Esophagus mucosa (tissue), 1 donor: ENCODE measurements around the gene HAPLN2. TPM values are rescaled to one million over a fixed set of nuclear protein-coding genes. Genes with fewer than 3 reads are reported as not detected.
A peak's percentile ranks its signal among the peaks of the same experiment; 100 is the strongest.
"Not testable (repeated sequence)": the region's sequence is repeated elsewhere in the genome, so short reads cannot be mapped to it uniquely, and the experiment has no call there.

ENCODE experiments used
- ATAC-seq: fragments of 200-7000 bp; cut with Tn5 transposase; one replicate; pipeline ENCODE4 v1.9.1; 2020
- total RNA-seq: library from RNA; stranded (reverse); gene quantifications from one replicate; pipeline ENCODE4 v1.2.4, GENCODE V29; 2023
- donor health status: DM: yes; HTN: yes; CAD: no.

Gene HAPLN2
- total RNA-seq, 1 donor from 2014 or later = not detected

DNA sequence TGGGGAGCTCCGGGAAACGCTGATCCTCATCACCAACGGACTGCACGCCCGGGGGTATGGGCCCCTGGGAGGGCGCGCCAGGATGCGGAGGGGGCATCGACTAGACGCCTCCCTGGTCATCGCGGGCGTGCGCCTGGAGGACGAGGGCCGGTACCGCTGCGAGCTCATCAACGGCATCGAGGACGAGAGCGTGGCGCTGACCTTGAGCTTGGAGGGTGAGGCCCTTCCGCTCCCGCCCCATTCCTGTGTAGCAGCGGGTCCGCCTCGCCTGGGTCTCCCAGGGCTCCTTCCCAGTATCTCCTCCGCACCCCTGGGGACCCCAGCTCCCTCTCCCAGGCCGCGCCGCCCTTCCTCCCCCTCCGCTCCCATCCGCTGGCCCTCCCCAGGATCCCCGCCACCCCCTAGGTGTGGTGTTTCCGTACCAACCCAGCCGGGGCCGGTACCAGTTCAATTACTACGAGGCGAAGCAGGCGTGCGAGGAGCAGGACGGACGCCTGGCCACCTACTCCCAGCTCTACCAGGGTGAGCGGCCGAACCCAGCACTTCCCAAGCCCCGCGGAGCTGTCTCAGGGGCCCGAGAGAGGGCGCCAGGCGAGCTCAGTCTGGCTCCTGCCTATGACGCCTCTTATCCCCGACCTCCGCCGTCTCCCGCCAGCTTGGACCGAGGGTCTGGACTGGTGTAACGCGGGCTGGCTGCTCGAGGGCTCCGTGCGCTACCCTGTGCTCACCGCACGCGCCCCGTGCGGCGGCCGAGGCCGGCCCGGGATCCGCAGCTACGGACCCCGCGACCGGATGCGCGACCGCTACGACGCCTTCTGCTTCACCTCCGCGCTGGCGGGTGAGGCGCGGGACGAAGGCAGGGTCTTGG is 5.0 kb downstream of the HAPLN2 start:
- peak; percentile 61 for ATAC-seq

DNA sequence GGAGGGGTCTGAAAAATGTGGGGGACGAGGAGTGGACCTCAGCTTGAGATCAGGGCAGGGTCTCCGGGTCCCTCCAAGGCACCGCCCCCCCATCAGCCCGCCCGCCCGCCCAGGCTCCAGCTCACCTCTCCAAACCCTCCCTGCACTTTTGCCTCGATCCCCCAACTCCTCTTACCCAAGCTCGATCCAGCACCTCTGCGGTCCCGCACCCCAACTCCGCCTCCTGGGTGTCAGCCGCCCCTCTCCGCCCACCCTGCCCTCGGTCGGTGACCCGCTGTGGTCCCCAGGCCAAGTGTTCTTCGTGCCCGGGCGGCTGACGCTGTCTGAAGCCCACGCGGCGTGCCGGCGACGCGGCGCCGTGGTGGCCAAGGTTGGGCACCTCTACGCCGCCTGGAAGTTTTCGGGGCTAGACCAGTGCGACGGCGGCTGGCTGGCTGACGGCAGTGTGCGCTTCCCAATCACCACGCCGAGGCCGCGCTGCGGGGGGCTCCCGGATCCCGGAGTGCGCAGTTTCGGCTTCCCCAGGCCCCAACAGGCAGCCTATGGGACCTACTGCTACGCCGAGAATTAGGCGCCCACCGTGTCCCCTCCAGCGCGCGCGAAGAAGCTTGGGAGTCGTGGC is 5.7 kb downstream of the HAPLN2 start:
- ATAC-seq = peak; percentile 11

DNA sequence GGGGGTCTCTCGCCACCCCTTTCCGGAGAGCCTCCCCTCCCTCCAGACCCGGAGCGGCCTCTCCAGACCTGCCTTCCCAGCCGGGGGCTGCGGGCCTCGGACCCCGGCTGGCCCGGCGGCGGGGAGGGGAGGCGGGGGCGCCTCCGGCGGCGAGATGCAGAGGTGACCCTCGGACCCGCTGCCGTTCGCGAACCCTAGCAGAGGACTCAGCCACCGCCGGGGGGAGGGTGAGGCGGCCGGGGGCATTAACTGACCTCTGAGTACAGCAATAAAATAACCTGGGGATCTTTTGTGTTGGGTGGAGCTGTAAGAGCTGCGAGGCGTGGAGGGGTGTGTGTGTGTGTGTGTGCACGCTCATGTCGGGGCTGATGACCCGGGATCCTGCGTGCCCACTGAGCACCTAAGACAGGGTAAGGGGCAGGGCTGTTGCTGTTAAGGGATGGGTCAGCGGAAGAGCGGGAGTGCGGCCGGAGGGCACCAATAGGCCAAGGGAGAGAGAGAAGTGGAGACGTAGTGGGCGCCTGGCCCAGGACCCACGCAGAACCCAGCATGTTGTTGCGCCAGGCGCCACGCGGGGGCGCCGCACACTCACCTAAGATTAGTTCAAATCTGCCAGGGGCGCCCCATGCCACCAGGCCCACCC is 6.3 kb downstream of the HAPLN2 start:
- ATAC-seq = peak; percentile 41

DNA sequence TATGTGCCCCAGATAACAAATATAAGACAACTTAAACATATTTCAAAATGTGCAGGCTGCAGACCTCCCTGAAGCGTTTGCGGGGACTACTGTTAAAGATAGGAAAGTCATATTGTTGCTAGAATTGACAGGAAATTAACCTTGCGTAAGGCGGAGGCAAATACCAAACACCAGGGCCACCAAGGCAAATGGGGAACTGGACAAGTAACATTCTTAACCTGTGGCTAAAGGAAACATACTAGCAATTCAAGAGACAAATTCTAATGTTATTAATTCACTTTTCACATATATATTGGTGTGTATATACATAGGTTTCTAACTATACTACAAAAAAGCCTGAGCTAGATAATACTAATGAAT is 6.8 kb downstream of the HAPLN2 start:
- no peak for ATAC-seq

DNA sequence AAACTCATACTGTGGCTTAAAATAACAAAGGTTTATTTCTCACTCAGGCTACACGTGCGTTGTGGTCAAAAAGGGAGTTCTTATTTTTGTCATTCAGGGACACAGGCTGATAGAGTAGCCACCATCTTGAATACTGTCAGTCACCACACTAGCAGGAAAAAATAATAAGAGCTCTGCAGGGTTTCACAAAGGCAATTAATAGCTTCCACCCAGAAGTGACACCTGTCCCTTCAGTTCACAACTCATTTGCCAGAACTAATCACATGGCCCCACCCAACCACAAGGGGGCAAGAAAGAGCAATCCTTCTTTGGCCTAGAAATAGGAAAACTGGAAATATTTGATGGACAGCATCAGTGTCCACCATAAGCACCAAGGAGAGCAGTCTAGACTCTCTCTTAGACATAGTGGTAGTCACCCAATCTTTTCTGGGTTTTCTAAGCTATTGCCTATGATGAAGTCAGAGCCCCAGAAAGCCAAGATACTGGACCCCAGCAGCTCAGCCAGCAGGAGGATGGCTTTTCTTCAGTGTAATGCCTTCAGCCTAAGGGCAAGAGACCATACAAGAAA is 8.2 kb downstream of the HAPLN2 start:
- ATAC-seq = peak; percentile 36

DNA sequence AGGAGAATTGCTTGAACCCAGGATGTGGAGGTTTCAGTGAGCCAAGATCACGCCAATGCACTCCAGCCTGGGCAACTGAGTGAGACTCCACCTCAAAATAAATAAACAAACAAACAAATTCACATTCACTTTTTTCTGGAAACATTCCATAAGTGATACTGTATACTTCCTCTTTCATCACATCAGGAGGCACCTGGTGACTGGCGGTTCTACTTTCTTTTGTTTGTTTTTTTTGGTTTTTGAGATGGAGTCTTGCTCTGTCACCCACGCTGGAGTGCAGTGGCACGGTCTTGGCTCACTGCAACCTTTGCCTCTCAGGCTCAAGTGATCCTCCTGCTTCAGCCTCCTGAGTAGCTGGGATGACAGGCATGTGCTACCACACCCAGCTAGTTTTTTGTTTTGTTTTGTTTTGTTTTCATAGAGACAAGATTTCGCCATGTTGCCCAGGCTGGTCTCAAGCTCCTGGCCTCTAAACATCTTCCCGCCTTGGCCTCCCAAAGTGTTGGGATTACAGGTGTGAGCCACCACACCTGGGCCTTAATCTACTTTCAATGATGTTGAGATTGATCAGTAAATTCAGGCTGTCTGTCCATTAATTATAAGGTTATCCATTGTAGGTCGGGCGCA is 10.7 kb downstream of the HAPLN2 start:
- no peak for ATAC-seq

DNA sequence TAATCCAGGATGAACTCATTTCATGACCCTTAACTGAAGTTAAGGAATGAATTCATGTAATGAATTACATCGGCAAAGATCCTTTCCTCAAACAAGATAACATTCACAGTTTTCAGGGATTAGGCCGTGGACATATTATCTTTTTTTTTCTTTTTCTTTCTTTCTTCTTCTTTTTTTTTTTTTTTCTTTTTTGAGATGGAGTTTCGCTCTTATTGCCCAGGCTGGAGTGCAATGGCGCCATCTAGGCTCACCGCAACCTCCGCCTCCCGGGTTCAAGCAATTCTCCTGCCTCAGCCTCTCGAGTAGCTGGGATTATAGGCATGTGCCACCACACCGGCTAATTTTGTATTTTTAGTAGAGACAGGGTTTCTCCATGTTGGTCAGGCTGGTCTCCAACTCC is 11.9 kb downstream of the HAPLN2 start:
- ATAC-seq = not testable (repeated sequence)

DNA sequence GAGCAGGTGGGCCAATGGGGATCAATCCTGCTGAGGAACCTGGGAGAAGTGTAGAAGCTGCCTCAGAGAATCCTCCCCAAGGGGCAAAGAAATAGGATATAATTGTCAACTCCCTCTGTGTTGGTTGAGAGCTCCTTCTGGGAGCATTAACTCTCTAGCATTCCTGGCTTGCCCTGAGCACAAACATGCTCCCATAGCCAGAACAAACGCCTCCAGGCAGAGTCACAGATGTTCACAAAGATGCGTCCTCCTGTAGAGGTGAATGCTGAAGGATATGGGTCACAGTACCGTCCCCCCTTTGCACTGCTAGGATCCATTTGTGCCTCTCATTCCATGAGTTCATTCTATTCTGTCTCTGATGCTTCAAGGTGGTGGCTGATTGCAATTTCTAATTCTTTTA is 13.1 kb downstream of the HAPLN2 start:
- ATAC-seq = no peak

DNA sequence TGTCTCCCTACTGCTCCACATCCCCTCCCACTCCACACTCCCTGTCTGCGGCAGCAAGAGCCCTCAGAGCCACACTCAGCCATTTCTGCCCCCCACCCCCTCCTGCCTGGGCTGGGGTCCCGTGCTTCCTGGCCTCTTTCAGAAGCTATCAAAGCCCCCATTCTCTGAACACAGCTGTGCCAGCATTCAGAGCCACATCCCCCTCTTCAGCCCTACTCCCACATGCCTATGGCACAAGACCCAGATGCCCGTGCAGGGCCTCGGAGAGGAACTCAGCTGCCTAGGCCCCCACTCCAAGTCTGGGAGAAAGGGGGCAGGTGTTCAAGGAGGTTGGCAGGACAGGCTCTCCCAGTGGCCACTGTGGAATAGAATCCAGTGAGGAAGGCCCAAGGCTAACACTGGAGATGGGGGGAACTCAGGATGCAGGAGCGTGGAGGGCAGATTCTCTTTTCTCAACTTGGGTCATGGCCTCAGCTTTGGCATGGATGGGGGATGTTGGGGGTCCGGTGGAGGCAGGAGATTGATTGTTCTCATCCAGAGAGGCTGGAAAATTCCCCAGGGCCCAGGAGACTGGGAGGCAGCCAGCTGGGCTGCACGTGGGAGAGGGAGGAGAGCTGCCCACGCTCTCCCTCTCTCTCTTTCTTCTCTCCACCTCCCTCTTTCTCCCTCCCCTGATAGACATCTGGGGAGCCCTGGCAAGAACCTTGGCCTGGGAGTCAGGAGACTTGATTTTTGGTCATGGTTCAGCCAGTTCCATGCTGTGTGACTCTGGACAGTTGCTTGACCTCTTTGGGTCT is 19.2 kb downstream of the HAPLN2 start:
- ATAC-seq = no peak

DNA sequence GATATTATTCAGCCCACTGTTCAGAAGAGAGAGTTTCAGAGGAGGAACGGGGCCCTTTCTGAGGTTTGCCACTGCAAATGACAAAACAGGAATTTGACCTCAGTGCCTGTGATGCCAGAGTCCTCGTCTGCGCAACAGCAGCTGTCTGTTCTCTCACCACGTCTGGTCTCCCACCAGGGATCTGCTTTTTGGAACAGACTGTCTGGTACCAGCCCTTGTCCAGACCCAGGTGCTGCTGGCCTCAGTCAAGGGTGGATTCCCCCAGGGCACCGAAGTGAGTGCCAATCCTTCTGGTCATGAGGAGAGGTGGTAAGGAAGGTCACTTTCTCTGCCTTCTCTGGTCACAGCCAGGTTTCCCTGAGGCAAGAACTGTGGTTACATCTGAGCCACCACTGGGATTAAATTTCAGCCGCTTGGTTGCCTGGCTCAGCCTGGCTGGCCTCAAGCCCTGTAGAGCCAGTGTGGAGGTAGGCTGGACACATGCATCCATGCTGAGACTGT is 20.4 kb downstream of the HAPLN2 start:
- no peak for ATAC-seq

DNA sequence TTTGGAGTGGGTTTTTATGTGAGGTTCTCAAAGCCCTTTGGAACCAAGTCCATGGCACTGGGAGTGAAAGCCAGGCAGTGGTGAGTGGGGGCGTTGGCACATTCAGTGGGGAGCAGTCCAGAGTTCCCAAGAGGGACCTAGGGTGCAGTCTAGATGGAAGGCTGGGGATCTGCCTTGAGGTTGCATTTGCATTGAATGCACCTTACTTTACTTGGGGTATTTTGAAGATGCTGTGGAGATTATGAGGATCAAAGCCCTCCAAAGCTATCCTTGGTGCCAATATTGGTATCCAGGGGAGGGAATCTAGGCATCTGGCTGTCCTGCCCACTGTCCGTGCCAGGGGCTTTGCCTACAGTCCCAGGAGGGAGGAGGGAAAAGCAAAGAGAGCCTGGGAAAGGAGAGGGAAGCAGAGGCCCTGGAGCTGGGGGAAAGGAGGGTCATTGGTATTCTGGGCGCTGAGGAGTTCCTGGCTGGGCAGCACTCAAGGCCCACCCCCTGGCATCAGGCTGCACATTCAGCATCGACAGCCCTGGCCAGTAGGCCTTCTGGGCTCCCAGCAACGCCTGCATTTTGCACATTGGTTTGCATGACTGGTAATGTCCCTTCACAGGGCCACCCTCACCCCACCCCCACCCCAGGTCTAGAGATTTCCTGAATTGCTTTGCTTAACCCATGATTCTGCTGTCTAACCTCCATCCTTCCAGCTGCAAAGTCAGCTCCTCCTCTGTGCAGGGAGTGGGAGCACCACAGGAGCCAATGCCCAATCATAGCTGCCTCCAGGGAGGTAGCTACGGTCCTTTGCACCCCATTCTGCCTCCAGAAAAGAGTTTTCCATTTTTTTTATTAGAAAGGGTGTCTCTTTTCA is 21.9 kb downstream of the HAPLN2 start:
- ATAC-seq = no peak

DNA sequence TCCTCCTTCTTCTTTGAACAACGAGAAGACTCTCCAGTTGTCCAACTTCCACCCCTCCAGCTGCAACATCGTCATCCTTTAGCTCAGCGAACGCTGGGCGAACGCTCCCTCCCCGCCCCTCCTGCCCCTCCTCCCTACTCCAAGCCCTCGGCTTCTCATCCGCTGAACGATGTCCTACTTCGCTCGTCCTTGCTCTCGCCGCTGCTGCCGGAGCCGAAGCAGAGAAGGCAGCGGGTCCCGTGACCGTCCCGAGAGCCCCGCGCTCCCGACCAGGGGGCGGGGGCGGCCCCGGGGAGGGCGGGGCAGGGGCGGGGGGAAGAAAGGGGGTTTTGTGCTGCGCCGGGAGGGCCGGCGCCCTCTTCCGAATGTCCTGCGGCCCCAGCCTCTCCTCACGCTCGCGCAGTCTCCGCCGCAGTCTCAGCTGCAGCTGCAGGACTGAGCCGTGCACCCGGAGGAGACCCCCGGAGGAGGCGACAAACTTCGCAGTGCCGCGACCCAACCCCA is 22.6 kb downstream of the HAPLN2 start, which contains the start of gene BCAN:
TSS of gene BCAN (plus strand) at position 357 of the 504 bp plus-strand sequence. CDS start 3,938 bp downstream, outside the sequence.
- ATAC-seq = no peak

DNA sequence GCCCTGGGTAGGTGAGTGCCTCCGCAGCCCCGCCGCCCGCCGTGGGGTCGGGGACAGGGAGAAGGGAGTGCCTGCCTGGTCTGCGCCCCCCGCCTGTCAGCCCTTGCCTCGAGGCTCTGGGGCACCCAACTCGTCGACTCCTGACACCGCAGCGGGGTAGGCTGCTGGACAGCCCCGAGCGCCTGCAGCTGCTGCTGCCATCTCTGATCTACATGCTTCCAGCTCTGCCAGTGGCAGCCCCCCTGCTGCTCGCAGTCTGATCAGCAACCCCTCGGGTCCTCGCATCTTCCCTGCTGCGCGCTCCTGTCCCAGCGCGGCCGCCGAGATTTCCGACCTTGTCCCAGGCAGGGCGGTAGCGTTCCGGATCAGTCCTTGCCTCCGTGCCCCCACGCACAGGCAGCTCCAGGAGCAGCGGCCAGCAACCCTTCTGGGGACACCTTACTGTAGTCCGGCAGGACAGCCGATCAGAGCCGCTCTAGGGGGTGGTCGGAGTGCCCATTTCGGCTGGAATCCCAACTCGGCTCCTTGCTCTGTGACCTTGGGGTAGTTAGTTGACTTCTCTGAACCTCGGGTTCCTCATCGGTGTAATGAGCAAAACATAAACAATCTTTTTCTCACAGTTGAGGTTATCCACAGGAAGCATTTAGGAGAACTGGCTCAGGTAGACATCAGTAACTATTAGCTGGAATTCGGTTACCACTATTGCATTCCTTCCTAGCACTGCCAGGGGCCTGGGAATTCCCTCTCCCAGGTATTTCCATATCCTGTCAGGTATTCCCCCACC is 23.2 kb downstream of the HAPLN2 start:
- no peak for ATAC-seq

DNA sequence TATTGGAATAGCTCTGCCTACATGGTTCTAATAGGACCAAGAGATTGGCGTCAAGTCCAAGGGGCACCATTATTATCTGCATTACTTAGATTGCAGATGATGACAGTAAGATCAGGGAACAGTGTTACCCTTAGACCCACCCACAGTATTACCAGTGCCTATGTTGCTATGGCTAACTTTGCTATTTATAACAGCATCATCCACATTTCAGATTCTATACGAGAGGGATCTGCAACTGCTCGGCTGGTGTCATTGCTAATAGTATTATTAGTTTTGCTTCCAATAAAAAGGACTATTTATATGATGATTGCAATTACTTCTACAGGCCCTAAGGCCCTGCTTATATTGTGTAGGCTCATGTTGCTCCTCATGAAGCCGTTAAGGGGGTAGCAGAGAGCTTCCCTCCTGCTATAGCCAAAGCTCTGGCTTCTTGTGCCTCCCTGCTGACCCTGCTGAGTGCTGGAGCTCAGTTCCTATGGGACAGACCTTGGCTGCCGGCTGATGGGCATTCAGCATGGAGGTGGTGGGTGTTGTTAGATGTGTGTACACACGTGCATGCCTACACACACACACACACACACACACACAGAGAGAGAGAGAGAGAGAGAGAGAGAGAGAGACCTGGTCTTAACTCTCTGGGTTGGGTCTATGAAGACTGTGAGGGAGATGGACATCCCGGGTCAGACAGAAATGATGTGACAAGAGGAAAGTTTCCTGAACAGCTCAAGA is 24.0 kb downstream of the HAPLN2 start:
- no peak for ATAC-seq

DNA sequence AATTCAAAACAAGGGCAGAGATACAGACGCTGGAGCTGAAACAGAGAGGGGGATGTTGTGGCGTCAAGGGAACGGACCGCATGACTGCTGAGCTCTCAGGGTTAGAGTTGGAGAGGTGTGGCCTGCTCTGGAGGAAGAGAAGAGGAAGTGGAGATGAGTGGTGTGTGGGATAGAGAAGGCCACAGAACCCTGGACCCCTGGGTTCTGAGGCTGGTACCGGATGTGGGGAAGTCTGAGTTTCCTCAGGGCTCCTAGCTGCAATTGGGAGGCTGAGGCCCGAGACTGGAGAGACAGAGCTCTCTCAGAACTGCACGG is 24.5 kb downstream of the HAPLN2 start:
- no peak for ATAC-seq

DNA sequence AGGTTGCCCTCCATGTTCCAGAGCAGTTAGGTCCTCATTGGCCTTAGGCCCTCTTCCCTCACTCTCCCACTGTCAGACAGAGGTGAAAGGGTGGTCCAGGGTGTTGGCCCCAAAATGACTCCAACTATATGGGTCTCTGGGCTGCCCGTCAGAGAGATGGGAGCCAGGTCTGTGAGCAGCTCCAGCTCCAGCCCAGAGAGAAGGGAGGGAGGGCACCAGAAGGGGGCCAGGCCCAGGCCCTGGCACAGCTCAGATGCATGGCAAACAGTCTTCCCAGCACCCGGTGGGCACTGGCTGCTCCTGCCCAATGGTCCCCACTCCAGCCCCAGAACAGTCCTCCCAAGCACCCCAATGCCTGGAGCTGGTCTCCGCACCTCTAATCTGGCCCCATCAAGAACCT is 24.9 kb downstream of the HAPLN2 start:
- no peak for ATAC-seq

DNA sequence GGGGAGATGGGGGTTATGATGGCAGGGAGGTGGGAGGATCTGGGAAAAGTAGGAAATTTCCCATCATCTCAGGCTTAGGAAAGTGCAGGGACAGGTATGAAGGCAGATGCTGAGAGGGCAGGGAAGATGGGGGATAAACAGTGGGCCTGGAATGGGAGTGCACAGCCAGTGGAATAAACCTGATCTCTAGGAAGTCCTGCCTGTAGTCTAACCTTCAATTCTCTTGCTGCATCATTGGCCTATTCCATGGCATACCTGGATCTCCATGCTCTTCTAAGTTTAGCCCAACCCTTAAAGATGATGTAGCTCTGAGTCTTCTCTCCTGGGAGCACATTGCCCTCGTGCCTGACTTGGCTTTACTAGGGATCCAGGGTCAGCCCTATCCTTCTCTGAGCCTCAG is 25.4 kb downstream of the HAPLN2 start:
- ATAC-seq = no peak

DNA sequence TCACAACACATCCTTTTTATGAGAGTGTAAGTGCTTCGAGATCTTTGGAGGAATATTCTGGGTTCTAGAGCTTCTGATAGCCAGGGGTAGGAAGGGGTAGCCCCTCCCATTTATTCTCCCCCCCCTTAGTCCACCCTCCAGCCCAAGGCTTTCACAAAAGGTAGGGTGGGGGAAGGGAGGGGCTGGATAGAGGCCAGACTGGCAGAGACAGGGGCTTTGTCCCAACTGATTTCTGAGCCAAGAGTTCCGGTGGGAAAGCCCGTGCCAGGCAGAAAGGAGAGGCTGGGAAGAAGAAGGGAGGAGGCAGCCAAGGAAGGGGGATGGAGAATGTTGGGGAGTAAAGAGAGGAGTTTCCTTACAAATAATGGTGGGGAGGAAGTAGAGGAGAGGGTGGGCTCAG is 25.8 kb downstream of the HAPLN2 start:
- no peak for ATAC-seq

DNA sequence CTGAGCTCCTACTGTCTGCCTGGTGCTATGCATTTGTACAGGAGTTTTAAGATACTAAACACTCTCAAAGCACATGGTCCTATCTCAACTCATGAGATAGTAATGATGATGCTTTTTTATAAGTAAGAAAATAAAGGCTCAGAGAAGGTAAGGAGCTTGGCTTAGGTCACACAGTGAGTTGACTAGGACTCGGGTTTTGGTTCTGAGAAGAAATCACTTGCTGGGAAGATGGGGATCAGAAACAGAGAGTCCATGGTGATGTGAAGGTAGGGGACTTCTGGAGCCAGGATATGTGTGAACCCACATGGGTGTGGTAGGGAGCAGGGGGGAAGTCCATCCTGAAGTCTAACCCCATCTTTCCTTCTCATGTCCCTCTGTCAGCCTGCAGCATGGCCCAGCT is 26.5 kb downstream of the HAPLN2 start:
- no peak for ATAC-seq
